Measurements from ENCODE around the gene SH3BP4.

The SH3BP4 gene

DNA sequence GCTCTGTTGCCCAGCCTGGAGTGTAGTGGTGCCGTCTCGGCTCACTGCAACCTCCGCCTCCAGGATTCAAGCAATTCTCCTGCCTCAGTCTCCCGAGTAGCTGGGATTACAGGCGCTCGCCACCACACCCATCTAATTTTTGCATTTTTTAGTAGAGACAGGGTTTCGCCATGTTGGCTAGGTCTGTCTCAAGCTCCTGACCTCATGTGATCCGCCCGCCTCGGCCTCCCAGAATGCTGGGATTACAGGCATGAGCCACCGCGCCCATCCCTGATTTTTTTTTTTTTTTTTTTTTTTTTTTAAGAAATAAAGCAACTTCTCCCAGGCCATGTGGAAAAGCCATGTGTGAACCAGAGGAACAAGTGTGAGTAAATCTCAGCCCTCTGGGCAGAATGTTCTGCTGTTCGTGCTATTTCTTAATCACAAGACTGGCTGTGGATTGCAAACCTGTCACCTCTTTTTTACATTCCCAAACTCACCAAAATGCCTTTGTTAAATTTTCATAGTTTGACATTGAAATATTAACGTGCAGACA lies 6.4 kb upstream of the SH3BP4 start:
- in situ Hi-C loops (cut with MboI; ENCODE audit: low sequenced_read_pairs) = no loop called here

- in situ Hi-C loops (cut with MboI; ENCODE audit: low sequenced_read_pairs) = no loop called here
Measured at GRCh38 chr2:234947556-234947955, 4.3 kb upstream of the SH3BP4 start.

DNA sequence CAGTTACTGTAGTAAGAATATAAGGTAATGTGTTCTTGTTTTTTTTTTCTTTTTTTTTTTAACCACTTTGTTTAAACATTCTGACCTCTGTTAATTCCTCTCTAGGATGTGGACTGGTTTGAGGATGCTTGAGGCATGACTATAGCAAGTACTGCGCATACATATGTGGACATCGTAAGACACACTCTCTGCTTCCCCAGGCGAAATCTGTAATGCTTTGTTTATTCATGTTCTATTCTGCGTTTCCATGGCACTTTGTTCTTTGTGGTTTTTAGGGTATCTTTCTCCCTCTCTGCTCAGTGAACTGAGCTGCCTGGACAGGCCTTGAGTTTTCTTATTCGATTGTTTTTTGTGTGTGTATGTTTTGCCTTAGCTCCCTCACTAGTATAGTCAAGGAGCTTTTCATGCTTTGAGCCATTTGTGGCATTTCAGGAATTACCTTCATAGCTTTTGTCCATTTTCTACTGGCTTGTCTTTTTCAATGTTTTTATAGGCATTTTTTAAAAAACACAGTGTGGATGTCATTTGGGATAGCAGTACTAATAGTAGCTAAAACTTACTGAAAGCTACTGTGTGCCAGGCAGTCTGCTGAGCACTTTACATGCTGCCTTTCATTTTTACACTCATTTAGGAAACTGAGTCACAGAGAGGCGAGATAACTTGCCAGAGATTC lies 1.9 kb upstream of the SH3BP4 start:
- in situ Hi-C loops (cut with MboI; ENCODE audit: low sequenced_read_pairs) = no loop called here

GRCh38 chr2:234950435-234950729 lies 1.4 kb upstream of the SH3BP4 start:
- in situ Hi-C loops (cut with MboI; ENCODE audit: low sequenced_read_pairs) = no loop called here

DNA sequence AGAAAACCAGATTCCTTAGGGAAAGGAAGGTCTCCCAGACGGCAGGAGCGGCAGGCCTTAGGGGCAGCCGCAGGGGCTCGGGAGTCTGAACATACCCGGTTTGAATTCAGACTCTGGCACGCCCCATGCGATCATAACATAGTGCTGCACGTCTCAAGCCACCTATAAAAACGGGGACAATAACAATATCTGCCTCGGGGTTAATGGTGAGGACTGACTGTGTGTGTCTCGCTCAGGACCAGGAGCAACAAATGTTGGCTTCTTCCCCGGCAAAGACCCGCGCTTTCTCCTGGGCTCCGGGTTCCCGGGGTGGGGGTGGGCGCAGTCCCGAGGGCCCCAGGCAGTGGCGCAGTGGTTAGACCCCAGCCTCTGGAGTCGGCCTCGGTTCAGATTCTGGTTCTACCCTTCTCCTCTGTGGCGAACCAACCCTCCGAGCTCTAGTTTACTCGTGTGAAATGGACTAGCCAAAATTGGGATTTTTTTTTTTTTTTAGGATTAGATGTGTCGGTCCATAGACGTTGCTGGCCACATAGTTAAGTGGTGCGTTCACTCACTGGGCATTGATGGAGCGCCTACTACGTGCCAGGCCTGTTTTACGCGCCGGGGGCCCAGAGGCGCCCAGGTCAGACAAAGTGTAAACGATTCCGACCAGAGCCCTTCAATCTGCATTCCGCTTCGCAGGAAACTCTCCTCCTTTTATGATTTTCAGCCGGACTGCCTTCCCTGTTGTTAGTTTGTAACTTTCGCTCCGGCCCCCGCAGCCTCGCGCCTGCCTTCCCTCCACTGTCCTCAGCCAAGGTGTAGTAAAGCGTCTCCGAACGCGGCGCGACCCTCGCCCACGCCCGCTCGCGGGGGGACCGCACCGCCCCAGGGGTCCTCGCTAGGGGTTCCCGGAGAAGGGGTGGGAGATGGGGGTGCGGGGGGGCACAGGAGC lies 820 bp upstream of the SH3BP4 start:
- in situ Hi-C loops (cut with MboI; ENCODE audit: low sequenced_read_pairs) = no loop called here

DNA sequence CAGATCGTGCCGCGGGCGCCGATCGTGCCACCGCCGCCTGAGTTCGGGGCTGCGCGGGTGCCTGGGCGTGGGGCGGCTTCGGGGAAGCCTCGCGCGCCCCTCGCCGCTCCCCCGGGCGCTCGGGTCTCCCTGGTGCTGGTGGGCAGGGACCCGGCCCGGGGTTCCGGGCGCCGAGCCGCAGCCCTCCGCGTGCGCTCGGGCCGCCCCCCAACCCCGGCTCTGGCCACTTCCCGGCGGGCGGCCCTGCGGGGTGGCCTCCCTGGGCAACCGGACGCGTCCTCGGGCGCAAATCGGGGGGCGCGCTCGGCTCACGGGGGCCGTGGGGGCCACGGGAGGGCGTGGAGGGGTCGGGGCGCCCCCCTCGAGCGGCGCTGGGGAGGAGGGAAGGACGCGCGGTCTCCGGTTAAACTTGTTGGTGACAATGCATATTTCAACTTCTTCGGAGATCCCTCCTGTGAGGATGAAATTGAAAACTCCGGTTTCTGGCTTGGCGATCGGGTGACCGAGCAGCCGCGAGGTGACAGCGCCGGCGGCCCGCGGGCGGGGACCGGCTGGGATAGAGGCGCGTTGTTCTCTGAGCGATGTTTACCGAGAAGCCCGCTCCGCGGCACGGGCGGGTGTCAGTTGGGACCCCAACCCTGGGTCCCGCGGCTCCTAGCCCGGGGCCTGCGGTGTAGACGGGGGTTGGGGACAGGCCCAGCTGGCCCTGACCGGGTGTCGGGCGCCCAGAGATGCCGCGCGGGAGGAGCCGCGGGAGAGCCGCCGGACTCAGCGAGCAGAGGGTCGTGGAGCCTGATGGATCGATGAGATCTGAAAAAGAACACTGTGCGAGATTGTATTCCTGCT lies 676 bp downstream of the SH3BP4 start:
- in situ Hi-C loops (cut with MboI; ENCODE audit: low sequenced_read_pairs) = no loop called here

DNA sequence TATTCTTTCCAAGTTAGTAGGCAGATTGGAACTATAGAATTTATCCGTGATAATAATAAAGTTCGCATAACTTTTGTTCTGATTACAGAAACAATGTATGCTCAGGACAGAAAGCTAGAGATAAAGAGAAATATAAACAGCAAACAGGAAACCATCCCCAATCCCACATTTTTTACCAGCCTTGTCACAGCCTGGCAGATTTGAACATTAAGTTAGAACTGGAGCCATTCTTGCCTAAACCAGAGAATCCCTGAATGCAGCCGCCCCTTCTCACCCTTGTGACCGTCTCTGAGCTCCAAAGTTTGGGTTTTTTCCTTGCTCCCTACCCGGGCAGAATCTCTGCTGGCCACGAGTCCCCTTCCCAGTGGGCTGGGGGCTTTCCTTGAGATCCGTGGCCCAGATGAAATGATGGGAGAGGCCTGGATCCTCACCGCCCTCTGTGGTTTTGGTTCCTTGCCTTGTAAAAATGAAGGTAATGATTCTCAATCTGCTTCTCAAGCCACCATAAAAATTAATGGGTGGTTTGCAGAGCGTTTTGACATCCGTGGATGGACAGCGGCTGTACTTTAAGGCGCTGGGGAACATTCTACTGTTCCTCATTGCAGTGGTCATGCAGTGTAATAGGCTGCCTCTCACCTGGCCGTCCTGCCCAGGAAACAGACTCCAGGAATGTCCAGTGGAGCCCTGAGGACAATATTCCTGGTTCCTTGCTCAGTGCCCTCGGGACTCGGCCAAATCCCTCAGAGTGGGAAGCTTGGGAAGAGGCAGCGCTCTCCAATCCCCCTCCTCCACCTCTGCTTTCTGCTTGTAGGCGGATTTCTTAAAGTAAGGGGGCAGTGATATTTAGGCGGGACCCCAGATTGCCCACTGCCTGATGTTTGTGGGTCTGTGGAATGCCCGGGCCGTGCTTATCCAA lies 1.6 kb downstream of the SH3BP4 start:
- in situ Hi-C loops (cut with MboI; ENCODE audit: low sequenced_read_pairs) = no loop called here

GRCh38 chr2:234954551-234954992 lies 2.8 kb downstream of the SH3BP4 start:
- in situ Hi-C loops (cut with MboI; ENCODE audit: low sequenced_read_pairs) = no loop called here

DNA sequence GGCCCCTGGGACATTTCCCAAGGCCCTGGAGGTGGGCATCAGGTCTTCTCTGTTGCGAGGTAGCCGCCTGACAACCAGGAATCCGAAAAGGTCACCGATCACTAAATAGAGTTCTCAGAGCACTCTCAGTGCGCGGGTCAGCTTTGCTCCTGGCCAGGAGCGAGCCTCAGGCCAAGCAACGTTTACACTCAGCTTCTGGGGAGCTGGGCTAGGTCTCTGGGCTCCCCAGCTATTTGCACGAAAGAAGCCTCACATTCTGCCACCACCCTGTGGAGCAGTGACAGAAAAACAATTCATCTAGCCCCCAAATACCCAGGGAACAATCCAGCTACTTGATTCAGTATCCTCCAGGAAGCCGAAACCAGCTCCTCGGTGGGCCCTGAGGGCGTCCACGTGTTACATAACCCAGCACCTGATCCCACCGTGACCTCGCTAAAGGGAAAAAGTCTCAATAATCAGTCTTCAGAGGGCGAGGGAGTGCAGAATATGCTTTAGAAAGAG lies 3.3 kb downstream of the SH3BP4 start:
- in situ Hi-C loops (cut with MboI; ENCODE audit: low sequenced_read_pairs) = no loop called here

DNA sequence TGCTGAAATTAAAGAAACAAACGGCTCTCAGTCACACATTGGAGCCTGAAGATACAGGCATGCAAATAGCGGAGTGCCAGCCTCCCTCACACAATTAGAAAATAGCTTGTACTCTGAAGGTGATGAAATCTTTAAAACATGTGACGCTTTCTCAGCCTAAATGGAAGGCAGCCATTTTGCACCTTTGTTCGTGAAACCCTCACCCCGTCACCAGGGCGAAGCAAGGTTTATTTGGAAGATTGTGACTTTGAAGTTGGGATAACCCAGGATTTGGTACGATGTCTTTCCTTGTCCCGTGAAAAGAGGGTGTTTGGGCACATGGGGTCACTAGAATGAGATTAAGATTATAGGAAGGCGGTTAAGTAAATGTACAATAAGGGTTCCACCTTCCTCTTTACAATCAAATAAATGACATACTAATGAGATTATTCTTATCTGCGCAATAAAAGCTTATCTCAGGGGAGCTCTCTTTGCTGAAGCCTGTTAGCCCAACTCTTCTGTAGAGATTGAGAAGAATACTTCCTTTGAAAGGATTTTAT lies 4.2 kb downstream of the SH3BP4 start:
- in situ Hi-C loops (cut with MboI; ENCODE audit: low sequenced_read_pairs) = no loop called here

GRCh38 chr2:234957834-234958135 lies 6.0 kb downstream of the SH3BP4 start:
- in situ Hi-C loops (cut with MboI; ENCODE audit: low sequenced_read_pairs) = no loop called here

GRCh38 chr2:234958311-234958710 lies 6.5 kb downstream of the SH3BP4 start:
- in situ Hi-C loops (cut with MboI; ENCODE audit: low sequenced_read_pairs) = no loop called here

- in situ Hi-C loops (cut with MboI; ENCODE audit: low sequenced_read_pairs) = no loop called here
Measured at GRCh38 chr2:234958746-234959395, 7.1 kb downstream of the SH3BP4 start.

GRCh38 chr2:234960175-234961088 lies 8.6 kb downstream of the SH3BP4 start:
- in situ Hi-C loops (cut with MboI; ENCODE audit: low sequenced_read_pairs) = no loop called here

DNA sequence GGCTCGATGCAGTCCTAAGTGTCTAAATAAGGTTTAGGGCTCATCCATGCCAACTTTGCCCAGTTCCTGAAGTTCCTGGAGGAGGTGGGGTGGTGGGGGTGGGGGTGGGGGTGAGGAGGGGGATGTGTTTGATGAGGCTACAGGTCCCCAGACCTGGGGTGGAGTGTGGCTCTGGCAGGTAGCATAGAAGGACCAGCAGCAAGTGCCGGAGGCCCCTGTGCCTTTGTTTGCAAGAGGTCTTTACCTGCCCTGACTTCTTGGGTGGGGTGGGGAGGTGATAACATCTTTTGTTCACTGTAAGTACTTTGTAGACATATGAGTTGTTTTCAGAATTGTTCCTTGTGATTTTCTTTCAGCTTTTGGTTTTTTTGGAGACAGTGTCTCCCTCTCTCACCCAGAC lies 10.0 kb downstream of the SH3BP4 start:
- in situ Hi-C loops (cut with MboI; ENCODE audit: low sequenced_read_pairs) = no loop called here

DNA sequence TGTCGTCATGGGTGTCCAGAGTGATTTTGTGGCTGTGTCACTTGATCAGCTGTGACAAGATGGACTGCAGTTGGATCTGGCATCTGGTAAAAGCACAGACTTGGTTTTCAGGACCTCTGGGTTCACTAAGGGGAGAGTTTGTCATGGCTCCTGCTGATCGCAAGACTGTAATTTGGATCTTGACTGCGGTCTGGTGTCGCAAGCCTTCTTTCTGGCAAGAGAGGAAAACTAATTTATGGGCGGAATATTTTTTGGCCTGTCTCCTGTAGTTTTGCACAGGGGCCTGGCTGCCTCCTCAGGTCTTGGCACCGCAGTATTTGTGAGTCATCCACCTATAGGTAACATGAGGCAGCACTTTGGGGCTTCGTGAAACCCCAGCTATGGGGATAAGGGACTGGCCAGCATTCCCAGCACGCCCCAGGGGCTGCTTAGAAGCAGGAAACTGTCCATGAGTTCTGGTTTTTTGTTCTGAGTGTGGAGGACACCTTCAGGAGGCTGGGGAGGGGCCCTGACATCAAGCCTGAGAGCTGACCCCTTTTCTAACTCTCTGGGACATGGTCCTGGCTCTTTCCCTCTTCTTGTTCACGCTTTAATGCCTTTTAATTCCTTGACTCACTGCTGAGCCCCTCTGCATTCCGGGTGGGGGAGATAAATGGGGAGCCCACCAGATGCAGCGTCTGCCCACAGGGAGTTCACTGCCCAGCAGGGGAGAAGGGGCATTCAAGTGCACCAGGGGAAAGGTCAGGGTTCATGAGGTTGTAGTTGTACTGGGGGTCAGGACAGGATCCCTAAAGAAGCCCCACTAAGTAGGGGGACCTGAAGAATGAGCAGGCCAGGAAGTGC lies 12.2 kb downstream of the SH3BP4 start:
- in situ Hi-C loops (cut with MboI; ENCODE audit: low sequenced_read_pairs) = no loop called here

GRCh38 chr2:234964631-234965461 lies 13.0 kb downstream of the SH3BP4 start:
- in situ Hi-C loops (cut with MboI; ENCODE audit: low sequenced_read_pairs) = no loop called here

Measured in hTERT RPE-1 (cell line).